ENCODE results near the gene IGFBP2.
A peak's percentile ranks its signal among the peaks of the same experiment; 100 is the strongest.

The IGFBP2 gene

DNA sequence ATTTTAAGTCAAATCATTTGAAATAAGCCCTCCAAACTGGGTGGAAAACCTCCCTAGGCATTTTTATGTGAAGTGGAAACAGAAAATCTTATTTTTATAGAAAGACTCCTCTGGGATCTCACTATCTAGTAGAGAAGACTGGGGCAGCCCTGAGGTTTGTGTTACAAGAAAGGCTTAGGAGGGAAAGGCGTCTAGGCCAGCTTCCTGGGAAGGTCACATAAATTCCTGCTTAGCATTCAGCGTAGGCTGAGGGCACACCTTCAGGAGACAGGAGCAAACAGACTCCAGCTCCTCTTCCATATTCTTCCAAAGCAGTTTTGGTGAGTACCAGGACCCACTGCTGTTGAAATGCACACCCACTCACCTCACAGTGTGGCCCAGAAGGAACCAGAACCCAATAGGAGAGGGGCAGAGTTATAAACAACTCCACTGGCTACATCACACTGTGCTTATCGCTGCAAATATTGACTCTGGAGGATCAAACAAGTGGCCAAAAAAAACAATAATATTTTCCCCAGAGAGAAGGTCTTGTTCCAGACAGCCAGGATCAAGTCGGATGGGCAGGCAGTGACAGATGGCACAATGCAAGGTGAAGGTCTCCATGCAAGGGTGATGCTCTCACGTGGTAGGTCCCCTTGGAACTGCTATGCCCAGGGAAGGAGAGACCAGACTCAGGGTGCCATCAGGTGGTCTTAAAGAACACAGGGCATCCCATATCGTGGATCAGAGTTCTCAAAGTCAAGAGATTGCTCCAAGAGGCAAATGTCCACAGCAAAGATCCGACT, 17.7 kb upstream of the IGFBP2 start:
- DNase-seq (ENCODE audit: low spot score), result no peak

DNA sequence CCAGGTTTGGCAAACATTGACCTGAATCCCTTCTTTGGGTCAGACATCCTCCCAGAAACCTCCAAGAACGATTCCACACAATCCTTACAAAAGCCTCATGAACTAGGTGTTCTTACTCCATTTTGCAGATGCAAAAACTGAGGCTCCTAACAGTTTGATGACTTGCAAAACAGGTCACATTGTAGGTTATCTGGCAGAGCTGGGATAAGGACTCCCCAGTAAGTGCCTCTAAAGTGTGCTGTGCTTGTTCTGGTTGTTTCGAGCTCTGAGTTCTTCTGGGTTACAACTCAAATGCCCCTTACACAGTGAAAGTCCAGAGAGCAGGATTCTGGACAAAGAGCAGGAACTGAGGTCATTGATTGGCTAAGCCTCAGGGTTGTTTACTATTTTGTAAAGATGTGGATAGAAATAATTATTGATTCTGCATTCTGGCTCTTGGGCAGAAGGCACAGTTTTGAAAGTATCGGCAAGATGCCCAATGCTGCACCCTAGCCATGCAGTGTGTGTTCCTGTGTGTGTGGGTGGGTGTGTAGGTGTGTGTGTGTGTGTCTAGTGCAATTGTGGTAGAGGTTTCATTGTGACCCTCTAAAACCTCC, 17.0 kb upstream of the IGFBP2 start:
- DNase-seq (ENCODE audit: low spot score), result no peak

DNA sequence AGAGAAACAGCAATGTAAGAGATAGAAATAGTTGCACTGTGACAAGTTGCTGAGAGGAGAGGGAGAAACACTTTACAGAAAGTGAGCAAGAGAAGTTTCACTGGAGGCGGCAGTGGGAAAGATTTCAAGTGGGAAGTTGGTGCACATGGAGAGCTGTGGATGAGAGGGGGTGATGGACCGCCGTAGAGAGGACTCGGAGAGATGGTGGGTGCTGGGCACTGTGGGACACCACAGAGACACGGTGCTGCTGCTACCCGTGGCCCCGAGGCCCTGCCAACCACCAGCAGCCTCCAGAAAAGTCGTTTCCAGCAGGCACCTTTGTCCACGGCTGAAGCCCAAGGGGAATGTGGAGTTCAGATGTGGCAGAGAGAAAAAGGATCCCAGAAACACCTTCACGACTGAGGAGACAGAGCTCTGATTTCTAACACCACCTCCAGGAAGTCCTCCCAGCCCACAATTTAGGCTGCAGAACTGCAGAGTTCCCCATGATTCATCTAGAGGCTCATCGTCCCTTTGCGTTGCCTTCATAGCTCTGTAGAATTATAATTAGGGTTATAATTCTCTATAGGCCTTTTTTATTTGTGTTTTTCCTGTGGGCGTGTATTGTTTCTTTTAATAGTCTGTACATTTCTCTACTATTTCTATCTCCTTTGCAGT, 15.9 kb upstream of the IGFBP2 start:
- no peak for DNase-seq (ENCODE audit: low spot score)

DNA sequence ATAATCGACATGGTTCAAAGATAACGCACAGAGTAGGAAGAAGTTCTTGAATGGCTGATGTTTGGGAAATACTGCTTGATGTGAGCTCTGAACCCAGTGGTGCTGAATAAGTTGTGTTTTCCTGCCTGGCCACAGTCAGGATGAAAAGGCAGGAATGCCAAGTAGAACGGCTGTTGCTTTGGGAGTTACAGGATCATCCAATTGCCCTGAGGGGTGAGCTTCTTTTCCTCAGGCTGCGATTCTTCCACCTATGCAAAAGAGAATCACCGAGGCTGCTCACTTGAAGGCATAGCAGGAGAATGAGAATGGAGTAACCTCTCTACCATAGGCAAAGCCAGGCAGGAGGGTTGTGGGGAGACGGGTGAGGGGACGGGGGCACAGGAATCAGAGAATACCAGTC, 14.4 kb upstream of the IGFBP2 start:
- DNase-seq (ENCODE audit: low spot score), result no peak

DNA sequence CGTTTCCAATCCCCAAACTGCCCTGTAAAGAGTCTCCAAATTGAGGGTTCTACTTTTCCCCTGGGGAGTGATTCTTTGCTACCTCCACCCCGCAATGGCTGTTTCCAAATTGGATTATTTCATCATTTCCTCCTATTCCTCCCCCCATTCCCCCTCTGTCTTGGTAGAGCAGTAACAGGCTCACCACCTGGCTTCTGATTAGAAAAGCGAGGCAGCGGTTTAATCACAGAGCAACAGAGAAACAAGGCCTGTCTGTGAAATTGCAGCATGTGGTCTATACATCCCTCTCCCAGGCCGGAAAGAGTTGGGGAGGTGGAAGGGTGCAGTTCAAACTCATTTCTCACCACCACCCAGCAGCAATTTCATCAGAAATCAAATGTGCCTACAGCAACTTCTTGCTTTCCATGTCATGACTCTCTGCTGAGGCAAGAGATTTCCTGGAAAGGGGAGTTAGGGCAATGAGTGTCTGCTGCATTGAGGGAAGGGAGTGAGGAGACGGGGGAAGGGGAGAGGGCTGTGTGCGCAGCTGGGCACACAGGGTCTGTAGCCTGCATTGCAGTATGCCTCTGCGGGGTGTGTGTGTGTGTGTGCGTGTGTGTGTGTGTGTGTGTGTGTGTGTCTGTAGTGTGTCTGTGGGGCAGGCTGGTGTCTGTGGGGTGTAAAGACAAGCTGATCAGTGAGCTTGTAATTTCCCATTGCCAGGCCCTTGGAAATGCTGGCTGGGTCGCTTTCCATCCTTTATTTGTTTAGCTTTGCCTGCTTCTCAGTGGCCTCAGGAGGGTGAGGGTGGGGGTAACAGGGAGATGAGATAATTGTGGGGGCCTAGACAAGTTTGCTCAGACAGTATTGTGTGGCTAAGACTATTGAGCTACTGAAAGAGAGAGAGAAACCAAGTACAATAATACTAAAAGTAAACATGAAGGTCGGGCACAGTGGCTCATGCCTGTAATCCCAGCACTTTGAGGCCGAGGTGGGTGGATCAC, 13.5 kb upstream of the IGFBP2 start:
- DNase-seq (ENCODE audit: low spot score), result no peak

DNA sequence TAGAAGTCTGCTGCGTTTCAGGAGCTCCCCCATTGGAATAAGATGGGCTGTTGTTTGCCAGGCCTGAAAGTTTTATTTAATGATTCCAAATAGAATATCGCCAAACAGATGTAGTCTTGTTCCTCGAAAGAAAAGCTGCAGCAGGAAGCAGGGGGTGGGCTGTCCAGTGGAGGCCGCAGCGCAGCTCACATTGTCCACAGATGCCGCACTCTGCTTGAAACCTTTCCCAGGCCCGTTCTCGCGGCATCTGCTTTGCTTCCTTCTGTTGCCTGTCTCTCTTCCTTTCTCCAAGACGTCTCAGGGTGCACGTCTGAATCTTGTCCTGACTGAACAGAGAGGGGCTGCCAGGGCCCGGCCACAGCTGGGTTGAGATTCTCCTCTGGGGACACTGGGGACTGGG, 12.4 kb upstream of the IGFBP2 start:
- no peak for DNase-seq (ENCODE audit: low spot score)

DNA sequence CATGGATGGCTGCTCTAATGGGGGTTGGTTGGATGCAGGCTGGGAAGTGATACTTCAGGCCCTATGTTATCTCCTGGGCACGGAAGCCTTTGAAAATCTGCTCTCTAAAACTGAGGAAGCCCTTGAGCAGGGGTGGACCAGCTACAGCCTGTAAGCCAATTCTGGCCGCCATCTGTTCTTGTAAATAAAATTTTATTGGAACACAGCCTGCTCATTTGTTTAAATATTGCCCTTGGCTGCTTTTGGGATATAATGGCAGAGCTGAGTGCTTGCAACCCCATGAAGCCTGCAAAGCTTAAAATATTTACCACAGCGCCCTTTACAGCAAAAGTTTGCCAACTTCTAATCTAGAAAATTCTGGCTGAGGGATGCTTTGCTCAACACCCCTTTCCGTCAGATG, 11.9 kb upstream of the IGFBP2 start:
- no peak for DNase-seq (ENCODE audit: low spot score)

DNA sequence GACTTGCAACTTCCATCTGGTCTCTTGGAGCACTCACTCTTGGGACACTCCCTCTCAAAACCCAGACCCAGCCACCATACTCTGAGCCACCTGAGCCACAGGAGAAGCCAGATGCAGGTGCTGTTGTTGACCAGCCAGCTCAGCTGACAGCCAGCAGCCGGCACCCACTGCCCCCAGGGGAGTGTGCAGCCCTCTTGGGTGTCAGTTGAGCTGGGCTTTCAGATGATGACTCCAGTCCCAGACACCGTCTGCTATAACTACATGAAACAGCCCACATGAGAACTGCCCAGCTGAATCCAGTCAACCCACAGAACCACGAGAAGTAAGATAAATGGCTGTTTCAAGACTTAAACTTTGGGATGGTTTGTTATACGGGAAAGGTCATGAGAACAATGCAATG, 10.7 kb upstream of the IGFBP2 start:
- DNase-seq (ENCODE audit: low spot score), result no peak

DNA sequence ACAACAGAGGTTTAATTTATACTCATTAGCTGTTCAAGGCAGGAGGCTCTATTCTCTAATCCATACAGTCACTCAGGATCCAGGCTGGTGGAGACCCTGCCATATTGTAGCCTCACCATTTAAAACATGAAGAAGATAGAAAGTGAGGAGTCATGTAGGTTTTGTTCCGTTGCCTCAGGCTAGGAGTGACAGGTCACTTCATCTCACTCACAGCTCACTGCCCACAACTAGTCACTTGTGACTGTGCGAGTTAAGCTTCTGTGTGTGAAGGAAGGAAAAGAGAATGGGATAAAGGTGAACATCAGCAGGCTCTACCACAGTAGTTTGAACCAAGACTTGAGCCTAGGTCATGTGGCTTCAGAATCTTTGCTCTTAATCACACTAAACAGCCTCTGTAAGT, 9.0 kb upstream of the IGFBP2 start:
- no peak for DNase-seq (ENCODE audit: low spot score)

DNA sequence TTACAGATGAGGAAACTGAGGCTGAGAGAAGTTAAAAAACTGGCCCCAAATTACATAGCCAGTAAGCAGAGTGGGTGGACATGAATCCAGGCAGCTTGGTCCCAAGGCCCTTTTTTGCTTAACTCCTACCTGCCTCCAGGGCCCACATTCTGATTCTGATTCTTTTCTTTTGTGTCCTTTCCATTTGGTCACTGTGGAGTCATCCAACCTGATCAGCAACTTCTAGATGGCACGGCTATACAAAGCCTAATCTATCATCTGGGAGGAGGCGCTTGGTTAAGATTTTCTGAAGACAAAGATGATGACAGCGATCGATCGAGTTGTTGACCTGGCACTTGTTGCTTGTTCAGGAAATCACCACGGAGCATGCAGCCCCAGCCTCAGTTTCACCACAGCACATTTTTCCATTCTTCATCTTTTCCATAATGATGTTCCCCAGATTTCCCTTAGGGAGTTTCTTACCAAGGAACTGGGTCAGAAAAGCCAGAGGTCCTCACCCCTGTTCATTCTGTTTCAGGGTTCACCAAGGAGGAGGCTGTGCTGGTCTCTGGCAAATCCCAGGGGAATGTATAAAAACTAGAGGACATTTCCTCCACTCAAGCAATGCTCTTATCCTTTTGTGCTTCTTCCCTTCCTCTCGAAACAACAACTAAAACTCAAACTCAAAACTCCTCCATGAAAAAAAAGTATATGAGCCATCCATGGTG, 6.9 kb upstream of the IGFBP2 start:
- DNase-seq (ENCODE audit: low spot score), result no peak

DNA sequence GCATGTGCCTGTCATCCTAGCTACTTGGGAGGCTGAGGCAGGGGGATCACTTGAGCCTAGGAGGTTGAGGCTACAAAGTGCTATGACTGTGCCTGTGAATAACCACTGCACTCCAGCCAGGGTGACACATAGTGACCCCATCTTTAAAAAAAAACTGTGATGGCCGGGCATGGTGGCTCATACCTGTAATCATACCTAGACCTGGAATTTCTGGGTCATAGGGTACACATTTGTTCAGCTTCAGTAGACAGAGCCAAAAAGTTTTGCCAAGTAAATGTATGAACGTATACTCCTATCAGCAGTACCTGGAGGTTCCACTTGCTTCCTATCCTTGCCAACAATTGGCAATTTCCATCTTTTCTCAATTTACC, 6.4 kb upstream of the IGFBP2 start:
- DNase-seq (ENCODE audit: low spot score), result peak; percentile 12

DNA sequence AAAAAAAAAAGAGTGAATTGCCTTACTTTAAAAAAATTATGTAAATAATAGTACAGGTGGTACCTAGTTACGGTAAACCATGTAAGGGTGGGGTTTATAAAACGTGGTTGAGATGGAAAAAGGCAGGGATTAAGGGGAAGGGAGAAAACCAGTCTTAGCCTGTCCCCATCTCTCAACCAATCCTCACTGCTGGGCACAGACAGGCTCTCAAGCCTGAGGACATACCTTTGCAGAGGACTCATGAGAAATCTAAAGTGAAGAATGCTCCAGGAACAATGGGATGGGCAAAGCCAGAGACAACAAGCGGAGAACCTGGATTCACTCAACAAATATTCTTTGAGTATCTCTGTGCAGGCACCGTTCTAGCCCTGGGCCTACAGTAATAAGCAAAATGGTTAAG, 3.4 kb upstream of the IGFBP2 start:
- no peak for DNase-seq (ENCODE audit: low spot score)

DNA sequence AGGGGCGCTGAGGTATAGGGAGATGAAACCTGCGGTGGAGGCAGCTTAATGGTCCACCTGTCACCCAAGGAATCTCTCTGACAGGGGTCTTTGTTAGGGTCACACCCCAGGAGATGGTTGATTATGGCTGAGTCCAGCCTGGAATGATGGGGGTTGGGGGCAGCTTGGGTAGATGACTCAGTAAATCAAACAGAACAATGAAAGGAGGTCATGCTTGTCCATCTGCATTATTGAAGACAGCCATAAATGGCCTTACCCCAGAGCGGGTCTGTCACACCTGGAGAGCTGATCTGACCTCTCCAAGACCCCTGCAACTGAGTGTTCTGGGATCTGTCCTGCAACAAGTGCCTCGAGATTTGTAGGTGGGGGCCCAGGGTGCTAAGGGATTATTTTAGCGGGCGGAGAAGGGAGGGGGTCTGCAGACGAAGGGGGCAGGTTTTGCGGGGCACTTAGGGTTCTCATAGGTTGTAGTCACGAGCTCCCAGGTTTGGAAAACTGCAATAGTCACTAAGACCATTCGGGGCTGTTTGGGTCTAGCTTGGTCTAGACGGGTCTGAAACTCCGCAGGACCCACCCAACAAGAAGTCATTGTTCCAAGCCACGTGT, 771 bp upstream of the IGFBP2 start:
- no peak for DNase-seq (ENCODE audit: low spot score)

DNA sequence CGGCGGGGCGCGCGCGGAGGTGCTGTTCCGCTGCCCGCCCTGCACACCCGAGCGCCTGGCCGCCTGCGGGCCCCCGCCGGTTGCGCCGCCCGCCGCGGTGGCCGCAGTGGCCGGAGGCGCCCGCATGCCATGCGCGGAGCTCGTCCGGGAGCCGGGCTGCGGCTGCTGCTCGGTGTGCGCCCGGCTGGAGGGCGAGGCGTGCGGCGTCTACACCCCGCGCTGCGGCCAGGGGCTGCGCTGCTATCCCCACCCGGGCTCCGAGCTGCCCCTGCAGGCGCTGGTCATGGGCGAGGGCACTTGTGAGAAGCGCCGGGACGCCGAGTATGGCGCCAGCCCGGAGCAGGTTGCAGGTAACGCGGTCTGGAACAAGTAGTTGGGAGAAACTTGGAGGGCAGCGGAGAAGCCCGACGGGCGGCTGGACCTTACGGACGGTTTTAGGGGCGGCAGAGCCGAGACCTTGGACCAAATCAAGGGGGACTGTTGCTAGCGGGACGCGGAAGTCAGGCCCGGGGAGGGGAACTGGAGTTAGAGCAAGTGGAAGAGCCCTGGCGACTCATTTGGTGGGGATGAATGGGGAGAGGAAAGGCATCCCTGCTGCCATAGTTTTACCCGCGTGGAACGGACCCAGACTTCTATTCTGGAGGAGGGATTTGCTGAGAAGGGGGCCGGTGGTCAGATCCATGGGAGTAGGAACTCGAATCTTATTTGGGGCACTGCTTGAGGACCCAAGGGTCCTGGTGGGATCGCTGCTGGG, 573 bp downstream of the IGFBP2 start:
- peak; percentile 21 for DNase-seq (ENCODE audit: low spot score)

DNA sequence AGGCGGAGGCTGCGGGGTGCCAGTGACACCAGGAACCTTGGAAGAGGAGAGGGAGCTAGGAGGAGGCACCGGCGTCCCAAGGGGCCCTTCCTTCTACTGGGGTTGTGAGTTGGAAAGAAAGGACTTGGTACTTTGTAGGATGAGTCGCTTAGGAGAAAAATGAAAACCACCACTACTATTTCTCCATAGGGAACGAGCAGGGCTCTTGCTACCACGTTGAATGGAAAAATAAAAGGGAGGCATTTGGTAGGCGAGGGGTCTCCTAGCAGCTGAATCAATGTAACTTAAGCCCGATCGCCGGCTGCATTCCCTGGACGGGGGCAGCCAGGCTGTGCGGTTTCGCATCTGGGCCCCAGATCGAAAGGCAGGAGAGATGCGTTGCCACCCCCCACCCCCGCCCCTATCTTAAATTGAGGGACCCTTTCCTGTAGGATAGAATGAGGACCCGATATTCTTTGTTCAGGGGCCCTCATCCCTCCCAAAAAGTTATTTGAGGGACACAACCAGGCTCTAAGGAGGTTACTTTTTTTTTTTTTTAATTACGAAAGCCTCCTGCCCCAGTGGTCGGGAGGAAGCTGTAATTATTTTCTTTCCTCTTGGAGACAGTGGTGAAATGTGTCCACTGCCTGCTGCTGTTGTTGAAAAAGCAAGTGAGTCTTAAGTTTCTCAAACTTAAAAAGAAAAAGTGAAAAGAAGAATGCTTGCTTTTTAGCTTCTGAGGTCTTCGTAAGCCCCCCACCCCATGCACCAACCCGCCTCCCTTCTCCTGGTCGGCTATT, 1.3 kb downstream of the IGFBP2 start:
- DNase-seq (ENCODE audit: low spot score), result no peak

DNA sequence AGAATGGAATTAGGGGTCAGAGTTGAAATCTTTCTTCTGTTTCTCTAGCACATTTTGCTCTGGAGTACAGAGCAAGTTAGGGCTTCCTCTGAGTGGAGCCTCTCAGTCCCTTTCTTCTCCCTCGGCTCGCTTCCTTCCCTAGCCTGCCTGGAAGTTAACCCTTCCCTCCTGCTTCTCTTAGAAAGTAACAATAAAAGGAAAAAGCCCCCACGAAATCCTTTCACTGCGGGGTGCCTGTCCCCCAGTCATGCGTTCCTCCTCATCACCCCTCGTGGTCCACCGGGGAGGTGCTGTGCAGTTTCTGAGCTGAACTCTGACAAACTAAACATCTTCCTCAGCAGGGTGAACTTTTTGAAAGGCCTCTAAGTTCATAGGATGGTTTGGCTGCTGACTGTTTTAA, 2.0 kb downstream of the IGFBP2 start:
- DNase-seq (ENCODE audit: low spot score), result no peak

DNA sequence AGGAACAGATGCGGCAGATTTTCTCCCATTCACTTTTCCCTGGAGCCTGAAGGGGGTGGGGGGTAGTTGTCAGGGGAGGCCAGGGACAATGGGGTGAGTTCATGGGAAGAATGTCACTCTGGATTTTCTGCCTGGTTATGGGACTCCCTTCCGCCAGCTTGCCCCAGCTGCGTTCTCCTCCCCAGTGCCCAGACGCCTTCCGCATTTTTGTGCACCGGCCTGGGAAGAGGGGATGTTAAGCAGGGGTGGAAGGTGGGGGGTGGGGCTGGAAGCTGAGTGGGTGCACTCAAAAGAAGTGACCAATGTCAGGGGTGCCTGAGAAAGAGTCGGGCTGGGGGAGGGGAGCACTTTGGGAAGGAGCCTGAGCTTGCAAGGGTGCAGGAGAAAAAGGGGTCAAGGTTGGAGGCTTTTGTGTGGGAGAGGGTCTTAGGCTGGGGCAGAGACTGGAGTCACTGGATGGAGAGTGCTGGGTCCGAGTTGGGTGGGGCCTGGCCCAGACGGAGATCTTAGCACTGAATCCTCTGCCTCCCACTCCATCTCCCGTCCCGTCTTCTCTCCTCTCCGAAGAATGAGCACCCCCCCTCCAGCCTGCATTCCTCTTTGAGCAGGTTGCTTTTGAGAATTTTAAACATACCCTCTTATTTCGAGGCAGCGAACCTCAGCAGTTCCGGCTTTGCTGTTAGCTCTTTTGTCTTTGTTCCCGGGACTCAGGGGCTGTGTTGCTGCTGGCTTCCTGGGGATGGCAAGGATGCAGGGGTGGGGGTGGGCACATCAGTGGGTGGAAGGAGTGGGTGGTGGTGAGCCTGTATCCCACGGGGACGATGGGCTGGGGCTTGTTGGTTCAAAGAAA, 2.7 kb downstream of the IGFBP2 start:
- no peak for DNase-seq (ENCODE audit: low spot score)

DNA sequence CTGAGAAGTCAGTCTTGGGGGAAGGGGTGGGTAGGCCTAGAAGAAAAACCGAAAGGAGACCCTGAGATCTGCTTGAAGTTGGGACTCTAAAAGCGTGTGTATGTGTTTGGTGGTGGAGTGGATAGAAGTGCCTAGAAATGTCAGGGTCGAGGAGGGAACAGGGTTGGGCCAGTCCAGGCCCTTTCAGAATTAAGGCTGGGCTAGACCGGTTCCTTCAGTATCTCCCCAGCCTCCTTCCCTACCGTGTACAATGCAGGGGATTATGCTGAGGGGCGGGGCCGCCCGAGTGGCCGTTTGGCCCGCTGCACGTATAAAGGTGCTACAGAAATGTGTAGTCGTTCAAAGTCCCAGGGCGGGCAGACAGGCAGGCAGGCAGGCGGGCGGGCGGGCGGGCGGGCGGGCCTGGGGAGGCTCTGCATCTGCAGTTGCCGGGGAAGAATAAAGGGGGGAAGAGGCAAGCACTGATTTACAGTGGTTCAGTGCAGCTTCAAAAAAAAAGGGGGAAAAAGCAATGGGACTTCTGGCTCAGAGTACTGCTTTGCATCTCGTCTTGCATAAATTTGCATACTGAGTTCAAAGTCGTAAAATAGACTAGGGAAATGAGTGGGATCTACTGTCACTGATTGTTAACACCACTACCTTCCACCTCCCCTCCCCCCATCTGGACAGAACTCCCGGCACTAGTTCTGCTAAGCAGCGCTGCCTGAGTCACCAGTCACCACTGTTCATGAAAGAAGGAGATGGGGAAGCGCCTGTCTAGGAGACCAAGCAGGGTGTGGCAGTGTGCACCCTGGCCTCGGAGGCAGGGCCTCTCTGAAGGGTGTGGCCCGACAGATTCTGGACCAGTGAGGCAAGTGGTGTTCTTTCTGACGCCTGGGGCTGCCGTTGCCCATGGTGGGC, 3.6 kb downstream of the IGFBP2 start:
- DNase-seq (ENCODE audit: low spot score), result no peak
